ENCODE data around the gene MAPK13.
"Not testable (repeated sequence)": the region's sequence is repeated elsewhere in the genome, so short reads cannot be mapped to it uniquely, and the experiment has no call there.

MAPK13 gene

GRCh38 chr6:36128793-36129192 lies 1.5 kb upstream of the MAPK13 start:
- no peak for DNase-seq

DNA sequence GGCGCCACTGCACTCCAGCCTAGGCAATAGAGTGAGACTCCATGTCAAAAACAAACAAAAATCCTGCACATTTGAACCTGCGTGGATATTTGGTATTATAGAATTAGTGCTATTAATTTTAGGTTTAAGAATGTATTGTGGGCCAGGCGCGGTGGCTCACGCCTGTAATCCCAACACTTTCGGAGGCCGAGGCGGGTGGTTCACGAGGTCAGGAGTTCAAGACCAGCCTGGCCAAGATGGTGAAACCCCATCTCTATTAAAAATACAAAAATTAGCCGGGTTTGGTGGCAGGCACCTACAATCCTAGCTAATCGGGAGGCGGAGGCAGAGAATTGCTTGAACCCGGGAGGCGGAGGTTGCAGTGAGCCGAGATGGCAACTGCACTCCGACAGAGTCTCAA lies 979 bp upstream of the MAPK13 start:
- DNase-seq: not testable (repeated sequence)

DNA sequence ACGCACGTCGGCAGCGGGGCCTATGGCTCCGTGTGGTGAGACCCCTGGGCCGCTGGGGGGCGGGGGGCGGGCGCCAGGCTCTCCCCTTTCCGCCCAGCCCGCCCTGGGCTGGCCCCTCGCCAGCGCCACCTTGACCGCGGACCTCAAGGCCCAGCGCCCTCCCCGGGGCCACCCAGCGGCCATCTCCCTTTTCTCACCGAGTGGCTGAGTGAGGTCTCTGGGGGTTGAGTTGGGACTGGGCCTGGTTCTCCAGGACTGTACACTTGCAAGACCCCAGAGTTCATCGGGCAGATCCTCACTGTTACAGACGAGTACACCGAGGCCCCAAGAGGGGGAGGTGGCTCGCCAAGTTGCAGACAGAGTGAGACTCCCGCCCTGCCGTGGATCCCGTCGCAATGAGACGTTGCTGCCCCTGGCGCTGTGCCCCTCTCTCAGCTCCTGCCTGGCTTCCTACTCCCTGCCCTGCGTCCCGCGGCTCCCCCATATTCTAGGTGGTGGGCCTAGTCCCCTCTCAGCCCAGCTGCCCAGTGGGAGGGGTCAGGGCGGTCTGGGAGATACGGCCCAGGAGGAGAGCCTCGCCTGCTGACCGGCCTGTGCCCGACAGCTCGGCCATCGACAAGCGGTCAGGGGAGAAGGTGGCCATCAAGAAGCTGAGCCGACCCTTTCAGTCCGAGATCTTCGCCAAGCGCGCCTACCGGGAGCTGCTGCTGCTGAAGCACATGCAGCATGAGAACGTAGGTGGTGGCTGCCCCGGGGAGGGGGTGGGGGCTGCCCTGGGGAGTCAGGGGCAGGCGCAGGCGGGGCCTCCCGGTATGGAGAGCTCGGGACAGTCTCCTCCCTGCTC lies 576 bp downstream of the MAPK13 start:
- no peak for DNase-seq

DNA sequence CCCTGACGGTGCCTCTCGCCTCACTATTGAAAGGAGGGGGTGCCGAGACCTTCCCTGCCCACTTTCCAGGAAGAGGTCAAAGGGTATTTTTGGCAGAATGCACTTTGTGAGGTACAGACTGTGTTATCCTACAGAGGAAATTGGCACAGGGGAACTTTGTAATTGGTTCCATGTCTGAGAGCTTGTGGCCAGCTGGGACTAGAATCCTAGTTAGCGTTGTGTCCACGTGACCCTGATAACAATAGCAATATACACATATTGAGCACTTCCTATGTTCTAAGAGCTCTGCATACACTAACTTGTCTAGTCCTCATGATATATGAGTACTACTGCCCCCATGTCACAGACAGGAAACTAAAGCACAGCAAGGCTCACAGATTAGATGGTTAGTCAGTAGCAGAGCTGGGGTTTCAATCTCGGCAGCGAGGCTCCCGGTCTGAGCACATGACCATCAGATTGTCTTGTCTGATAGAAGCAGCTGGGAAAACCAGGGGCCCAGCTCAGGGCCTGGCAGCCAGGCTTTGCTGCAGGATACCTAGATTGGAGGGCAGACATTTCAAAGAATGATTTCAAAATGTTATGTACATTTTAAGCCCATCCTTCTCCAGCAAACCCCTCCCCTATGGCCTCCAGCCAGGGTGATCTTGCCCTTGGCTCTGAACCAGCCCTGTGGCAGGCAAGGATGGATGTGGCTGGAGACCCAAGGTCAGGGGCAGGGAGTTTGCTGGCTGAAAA lies 1.4 kb downstream of the MAPK13 start:
- no peak for DNase-seq

GRCh38 chr6:36132246-36132895 lies 2.1 kb downstream of the MAPK13 start:
- DNase-seq: no peak

DNA sequence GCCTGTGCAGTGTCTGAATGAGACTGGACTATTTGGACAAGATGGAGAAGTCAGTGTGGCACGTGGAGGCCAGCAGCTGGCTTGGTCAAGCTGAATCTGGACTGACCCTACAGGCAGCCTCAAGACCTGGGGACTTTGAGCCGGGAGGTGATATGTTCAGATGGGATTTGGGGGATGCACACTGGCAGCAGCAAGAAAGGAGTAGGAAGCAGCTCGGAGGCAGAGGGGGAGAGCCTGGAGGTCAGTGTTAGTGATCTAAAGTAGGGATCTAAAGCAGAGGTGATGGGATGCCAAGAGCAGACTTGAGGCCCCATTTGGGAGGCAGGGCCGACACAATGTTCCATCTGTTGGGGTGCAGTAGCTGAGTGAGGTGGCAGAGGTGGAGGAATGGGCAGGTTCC lies 2.8 kb downstream of the MAPK13 start:
- DNase-seq: no peak

DNA sequence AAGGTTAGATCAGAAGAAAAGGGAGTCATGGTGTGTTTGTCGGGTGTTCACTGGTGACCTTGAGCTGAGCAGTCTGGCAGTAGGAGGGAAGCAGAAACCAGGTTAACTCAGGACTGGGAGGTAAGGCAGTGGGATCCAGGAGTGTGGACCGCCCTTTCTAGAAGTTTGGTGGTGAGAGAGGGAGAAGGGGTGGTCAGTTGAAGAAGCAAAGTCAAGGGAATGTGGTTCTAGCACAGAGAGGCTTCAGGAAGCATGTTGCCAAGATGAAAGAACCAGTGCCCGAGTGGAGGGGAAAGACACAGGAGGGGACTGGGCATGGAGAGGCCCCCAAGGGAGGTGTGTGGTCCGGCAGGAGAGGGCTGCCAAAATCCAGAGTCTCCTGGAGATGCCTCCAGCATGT lies 3.6 kb downstream of the MAPK13 start:
- no peak for DNase-seq

GRCh38 chr6:36135053-36135731 lies 4.9 kb downstream of the MAPK13 start:
- DNase-seq: peak; percentile 31

- no peak for DNase-seq
Observed at GRCh38 chr6:36136034-36136433, 5.7 kb downstream of the MAPK13 start.

GRCh38 chr6:36136551-36136950 lies 6.2 kb downstream of the MAPK13 start:
- no peak for DNase-seq

DNA sequence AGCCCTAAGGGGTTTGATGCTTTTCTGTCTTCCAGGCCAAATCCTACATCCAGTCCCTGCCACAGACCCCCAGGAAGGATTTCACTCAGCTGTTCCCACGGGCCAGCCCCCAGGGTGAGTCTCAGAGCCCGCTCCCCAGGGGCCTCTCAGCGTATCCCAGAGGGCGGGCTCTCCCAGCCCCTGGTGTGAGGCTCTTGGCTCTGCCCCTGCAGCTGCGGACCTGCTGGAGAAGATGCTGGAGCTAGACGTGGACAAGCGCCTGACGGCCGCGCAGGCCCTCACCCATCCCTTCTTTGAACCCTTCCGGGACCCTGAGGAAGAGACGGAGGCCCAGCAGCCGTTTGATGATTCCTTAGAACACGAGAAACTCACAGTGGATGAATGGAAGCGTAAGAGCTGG lies 8.4 kb downstream of the MAPK13 start:
- DNase-seq: no peak

DNA sequence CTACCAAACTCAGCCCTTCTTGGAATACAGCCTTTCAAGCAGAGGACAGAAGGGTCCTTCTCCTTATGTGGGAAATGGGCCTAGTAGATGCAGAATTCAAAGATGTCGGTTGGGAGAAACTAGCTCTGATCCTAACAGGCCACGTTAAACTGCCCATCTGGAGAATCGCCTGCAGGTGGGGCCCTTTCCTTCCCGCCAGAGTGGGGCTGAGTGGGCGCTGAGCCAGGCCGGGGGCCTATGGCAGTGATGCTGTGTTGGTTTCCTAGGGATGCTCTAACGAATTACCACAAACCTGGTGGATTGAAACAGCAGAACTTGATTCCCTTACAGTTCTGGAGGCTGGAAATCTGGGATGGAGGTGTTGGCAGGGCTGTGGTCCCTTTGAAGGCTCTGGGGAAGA lies 9.1 kb downstream of the MAPK13 start:
- DNase-seq: no peak

DNA sequence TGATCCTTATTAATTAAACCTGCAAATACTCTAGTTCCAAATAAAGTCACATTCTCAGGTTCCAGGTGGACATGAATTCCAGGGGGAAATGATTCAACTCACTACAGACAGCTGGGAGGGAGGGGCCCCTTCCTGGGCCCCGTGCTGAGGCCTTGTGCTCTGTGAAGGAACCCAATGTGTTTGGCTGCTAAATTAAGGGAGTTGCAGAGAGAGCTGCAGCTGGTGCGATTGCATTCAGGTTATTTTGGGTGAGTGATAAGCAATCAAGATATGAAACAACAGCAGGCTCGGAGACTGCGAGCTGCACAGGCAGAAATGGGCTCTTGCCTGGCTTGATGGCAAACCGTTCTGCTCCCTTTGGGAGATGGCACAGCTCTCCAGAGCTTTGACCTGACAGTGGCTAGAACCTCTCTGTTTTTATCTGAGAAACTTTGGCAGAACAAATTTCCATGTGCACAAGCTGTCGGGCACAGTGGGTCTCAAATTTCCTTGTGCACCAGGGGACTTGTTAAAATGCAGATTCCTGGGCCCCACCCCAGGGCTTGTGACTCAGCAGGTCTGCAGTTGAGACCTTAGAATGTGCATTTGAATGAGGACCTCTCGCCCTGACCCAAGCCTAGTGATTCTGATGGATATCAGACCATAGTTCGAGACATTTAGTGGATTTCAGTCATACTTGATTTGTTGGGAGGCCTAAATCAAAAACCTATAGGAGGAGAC lies 9.8 kb downstream of the MAPK13 start:
- no peak for DNase-seq

- no peak for DNase-seq
Observed at GRCh38 chr6:36141091-36141490, 10.8 kb downstream of the MAPK13 start.

GRCh38 chr6:36141961-36142360 lies 11.6 kb downstream of the MAPK13 start:
- DNase-seq: no peak

GRCh38 chr6:36142971-36143838 lies 12.9 kb downstream of the MAPK13 start:
- DNase-seq: no peak

DNA sequence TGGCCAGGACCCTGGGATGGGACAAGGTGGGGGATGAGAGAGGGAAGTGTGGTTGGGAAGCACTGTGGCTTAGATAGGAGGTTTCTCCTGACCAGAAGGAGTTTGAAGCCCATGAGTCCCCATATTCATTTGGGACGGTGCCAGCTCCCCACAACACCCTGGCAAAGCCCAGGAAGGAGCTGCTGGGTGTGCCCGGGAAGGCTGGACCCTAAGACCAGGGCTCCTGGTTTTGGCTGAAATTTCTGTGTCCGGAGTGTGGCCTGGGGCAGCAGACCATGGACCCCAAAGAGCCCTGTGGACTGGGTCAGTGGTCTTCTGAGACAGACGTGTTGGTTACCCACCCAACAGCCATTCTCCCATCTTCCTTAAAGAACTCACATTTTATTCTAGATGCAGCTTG lies 15.2 kb downstream of the MAPK13 start:
- DNase-seq: no peak

GRCh38 chr6:36147294-36147693 lies 17.0 kb downstream of the MAPK13 start:
- DNase-seq: no peak

- DNase-seq: no peak
Observed at GRCh38 chr6:36149476-36149875, 19.2 kb downstream of the MAPK13 start.

- DNase-seq: no peak
Observed at GRCh38 chr6:36150283-36150682, 20.0 kb downstream of the MAPK13 start.

DNA sequence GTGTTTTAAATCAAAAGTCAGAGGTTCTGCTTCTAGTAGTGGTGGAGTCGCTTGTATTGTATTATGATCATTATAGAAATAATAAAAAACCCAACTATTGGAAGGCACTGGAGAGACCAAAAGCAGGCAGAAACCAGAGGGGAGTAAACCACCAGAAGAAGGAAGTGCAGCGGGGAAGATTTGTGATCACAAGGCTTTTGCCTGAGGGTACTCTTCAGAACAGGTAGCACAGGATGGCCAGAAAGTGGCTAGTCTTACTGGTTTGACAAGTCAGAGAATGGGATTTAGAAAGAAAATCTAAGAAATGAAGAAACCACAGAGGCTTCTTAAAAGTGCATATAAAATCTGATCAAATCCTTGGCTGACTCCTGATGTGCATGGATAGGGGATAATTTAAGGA lies 24.0 kb downstream of the MAPK13 start:
- no peak for DNase-seq

DNA sequence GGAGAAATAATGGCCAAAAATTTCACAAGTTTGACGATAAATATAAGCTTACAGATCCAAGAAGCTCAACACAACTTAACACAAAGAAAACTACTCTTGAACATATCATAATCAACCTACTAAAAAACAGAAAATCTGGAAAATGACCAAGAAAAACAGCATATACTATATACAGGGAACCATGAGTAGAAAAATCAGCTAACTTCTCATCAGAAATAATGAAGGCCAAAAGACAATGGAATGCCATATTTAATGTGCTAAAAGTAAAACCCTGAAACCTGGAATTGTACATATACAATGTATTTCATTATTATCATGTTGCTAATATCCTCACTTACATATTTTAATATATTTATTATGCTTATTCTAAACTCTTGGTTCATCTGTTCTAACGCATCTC lies 25.3 kb downstream of the MAPK13 start:
- no peak for DNase-seq

All from NCI-H446 treated with DMSO at 0.1 percent for 48 hours (cell line).